CD4-positive, alpha-beta memory T cell (primary cell): Measurements from ENCODE around the gene PPP1R10. TPM values are rescaled to one million over a fixed set of nuclear protein-coding genes. Genes with fewer than 3 reads are reported as not detected.
A peak's percentile ranks its signal among the peaks of the same experiment; 100 is the strongest.

Experiments used
- CTCF ChIA-PET: fragments of 350-600 bp; sonication (Branson Sonifier 250); formaldehyde crosslinking; loops from one replicate; lab custom pipeline; 2021; ENCODE audit warnings: inconsistent platforms; ENCODE audit not compliant: partially characterized antibody; lab: Charles Lee
- POLR2A ChIA-PET: fragments of 350-600 bp; sonication (Branson Sonifier 250); formaldehyde crosslinking; loops from one replicate; lab custom pipeline; 2021; ENCODE audit not compliant: partially characterized antibody; lab: Charles Lee
- DNase-seq, 5 donors: peaks; one replicate each; pipeline versions ENCODE4 v3.0.0 to v3.0.0-alpha.2; 2020 to 2022; ENCODE audit warnings: mixed read lengths in 1 of 5
- H3K27ac ChIP-seq: one replicate; pipeline ENCODE4 v1.7.0; 2013; ENCODE audit warnings: low read depth, low read length
- H3K27me3 ChIP-seq: 2 replicates; pipeline ENCODE4 v1.7.0; 2013; ENCODE audit warnings: mild to moderate bottlenecking, low read length, moderate library complexity; ENCODE audit not compliant: insufficient read depth
- H3K36me3 ChIP-seq: 2 replicates; pipeline ENCODE4 v1.7.0; 2013; ENCODE audit warnings: mild to moderate bottlenecking, low read length, moderate library complexity; ENCODE audit not compliant: insufficient read depth
- H3K4me1 ChIP-seq: 2 replicates; pipeline ENCODE4 v1.7.0; 2013; ENCODE audit warnings: mild to moderate bottlenecking, low read length, moderate library complexity; ENCODE audit not compliant: insufficient read depth
- H3K4me3 ChIP-seq, 2 donors: one replicate each; pipeline ENCODE4 v1.7.0; 2013; ENCODE audit warnings: low read length in 2 of 2, mild to moderate bottlenecking in 1 of 2
- H3K9me3 ChIP-seq, 2 donors: one replicate each; pipeline ENCODE4 v1.7.0; 2013; ENCODE audit warnings: low read length in 2 of 2, control low read depth in 1 of 2; ENCODE audit not compliant: control insufficient read depth in 1 of 2
- H3K27ac Mint-ChIP-seq, 7 donors: one replicate each; pipeline ENCODE4 v1.8.0; 2020 to 2021; ENCODE audit warnings: mixed read lengths in 7 of 7, mild to moderate bottlenecking in 6 of 7, inconsistent platforms in 3 of 7, moderate library complexity in 3 of 7
- H3K27me3 Mint-ChIP-seq, 2 donors: one replicate each; pipeline ENCODE4 v1.8.0; 2020 to 2021; ENCODE audit warnings: mixed read lengths in 2 of 2
- H3K36me3 Mint-ChIP-seq, 2 donors: one replicate each; pipeline ENCODE4 v1.8.0; 2020 to 2021; ENCODE audit warnings: mixed read lengths in 2 of 2, inconsistent platforms in 1 of 2, mild to moderate bottlenecking in 1 of 2
- H3K4me1 Mint-ChIP-seq, 4 donors: one replicate each; pipeline ENCODE4 v1.8.0; 2020 to 2021; ENCODE audit warnings: mixed read lengths in 4 of 4, mild to moderate bottlenecking in 1 of 4
- H3K4me3 Mint-ChIP-seq, 8 donors: one replicate each; pipeline ENCODE4 v1.8.0; 2020 to 2021; ENCODE audit warnings: mixed read lengths in 8 of 8, mild to moderate bottlenecking in 7 of 8, moderate library complexity in 6 of 8, inconsistent platforms in 3 of 8
- H3K9me3 Mint-ChIP-seq, 8 donors: one replicate each; pipeline ENCODE4 v1.8.0; 2020 to 2021; ENCODE audit warnings: mixed read lengths in 8 of 8, mild to moderate bottlenecking in 5 of 8, inconsistent platforms in 3 of 8, moderate library complexity in 1 of 8
- intact Hi-C: fragments of 100-400 bp; cut with micrococcal nuclease; formaldehyde crosslinking; loops from one replicate; pipeline ENCODE4 v1.15.1; 2023
- polyA plus RNA-seq, 2 donors: library from polyadenylated mRNA; unstranded; fragments of 300-500 nt; fragmentation: Illumina TruSeq; gene quantifications; one replicate each; pipeline ENCODE4 v1.2.3, GENCODE V29; 2021
- total RNA-seq, 2 experiments: library from RNA; stranded (reverse); gene quantifications; one replicate each; pipeline ENCODE4 v1.2.3, GENCODE V29; 2021

PPP1R10 gene
- total and polyA plus RNA-seq, 4 experiments from 2014 or later, result 8.5 to 231 (median 127) TPM

DNA sequence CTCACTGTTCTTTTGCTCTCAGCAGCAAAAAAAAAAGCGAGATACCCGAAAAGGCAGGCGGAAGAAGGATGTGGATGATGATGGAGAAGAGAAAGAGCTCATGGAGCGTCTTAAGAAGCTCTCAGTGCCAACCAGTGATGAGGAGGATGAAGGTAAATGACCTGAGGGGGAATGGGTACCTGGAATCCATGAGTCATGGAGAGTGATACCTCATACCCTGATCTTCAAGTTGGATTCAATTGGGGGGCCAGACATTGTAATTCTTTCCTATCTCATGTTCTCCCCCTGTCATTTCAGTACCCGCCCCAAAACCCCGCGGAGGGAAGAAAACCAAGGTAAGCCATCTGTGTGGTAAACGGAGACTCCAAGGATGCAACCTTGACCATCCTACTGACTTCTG lies 39.0 kb downstream of the PPP1R10 start:
- no peak overlapping the region for H3K4me3 Mint-ChIP-seq
- Histone ChIP-seq H3K36me3 (peaks cover 64% of the 10 kb centered on the region), H3K27ac (no peak overlapping the region), H3K4me3 (no peak overlapping the region), H3K27me3 (no peaks in the 10 kb centered on the region), H3K4me1 (peaks cover 18% of the 10 kb centered on the region), H3K9me3 (no peaks in the 10 kb centered on the region)
- ChIA-PET POLR2A (interaction anchor here (2.5 kb wide), 1 partner anchor 36 kb away, joined by 15 read pairs; no protein-coding TSS in a partner anchor), CTCF (interaction anchor here (1.4 to 1.9 kb wide), 7 partner anchors 17 to 127 kb away, joined by 3 to 16 read pairs (median 4); no protein-coding TSS in a partner anchor)
- peak overlapping the region in 3 of 7 donors; percentile 32 to 70 (median 54) for H3K27ac Mint-ChIP-seq
- peaks cover 26 to 30% (median 27%) of the 10 kb centered on the region in 4 donors for H3K4me1 Mint-ChIP-seq
- no peak for DNase-seq
- H3K9me3 Mint-ChIP-seq, result no peaks in the 10 kb centered on the region
- intact Hi-C loops, result no loop called here
- peaks cover 52 to 62% of the 10 kb centered on the region in 2 donors for H3K36me3 Mint-ChIP-seq
- no peaks in the 10 kb centered on the region for H3K27me3 Mint-ChIP-seq

DNA sequence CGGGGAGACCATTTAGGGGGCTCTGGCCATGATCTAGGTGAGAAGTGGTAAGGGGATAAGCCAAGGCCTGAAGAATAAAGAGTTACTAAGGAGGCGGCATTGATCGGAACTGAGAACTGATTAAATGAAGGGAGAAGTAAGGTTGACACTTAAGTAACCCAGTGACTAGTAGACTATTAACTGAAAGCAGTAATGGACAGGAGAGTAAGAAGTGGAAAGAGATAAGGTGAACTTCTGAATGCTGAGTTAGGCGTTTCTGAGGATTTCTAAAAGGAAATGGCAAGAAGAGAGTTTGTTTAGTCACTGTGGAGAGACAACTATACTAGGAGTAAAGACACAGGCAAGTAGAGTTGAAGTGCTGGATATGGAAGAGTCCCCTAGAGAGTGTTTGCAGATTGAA lies 43.9 kb downstream of the PPP1R10 start:
- Mint-ChIP-seq H3K36me3 (peaks cover 18 to 43% of the 10 kb centered on the region in 2 donors), H3K27me3 (no peaks in the 10 kb centered on the region), H3K27ac (peak overlapping the region; percentile 54 to 99 (median 92)), H3K4me1 (peaks cover 53 to 69% (median 63%) of the 10 kb centered on the region in 4 donors), H3K9me3 (peaks cover 0 to 4% (median 0%) of the 10 kb centered on the region in 8 donors), H3K4me3 (peak overlapping the region in 7 of 8 donors; percentile 51 to 100 (median 99))
- ChIA-PET CTCF (interaction anchor here (0.7 to 1.2 kb wide), 3 partner anchors 15 to 150 kb away, joined by 3 to 4 read pairs (median 4); no protein-coding TSS in a partner anchor), POLR2A (interaction anchor here (0.8 kb wide), 1 partner anchor 44 kb away, joined by 3 read pairs; the partner anchor contains the start of genes MRPS18B and PPP1R10)
- no peak for DNase-seq
- no peaks in the 10 kb centered on the region for H3K9me3 ChIP-seq
- peaks cover 45% of the 10 kb centered on the region for H3K4me1 ChIP-seq
- intact Hi-C loops, result no loop called here
- H3K36me3 ChIP-seq, result peaks cover 21% of the 10 kb centered on the region
- H3K27ac ChIP-seq, result peak overlapping the region; percentile 95
- no peak overlapping the region for H3K4me3 ChIP-seq
- no peaks in the 10 kb centered on the region for H3K27me3 ChIP-seq

- Histone ChIP-seq H3K27me3 (no peaks in the 10 kb centered on the region), H3K4me3 (peak overlapping the region; percentile 88 to 94), H3K27ac (peak overlapping the region; percentile 95), H3K9me3 (no peaks in the 10 kb centered on the region), H3K36me3 (peaks cover 11% of the 10 kb centered on the region), H3K4me1 (peaks cover 45% of the 10 kb centered on the region)
- Mint-ChIP-seq H3K27me3 (no peaks in the 10 kb centered on the region), H3K36me3 (peaks cover 8 to 34% of the 10 kb centered on the region in 2 donors), H3K4me1 (peaks cover 53 to 68% (median 61%) of the 10 kb centered on the region in 4 donors), H3K27ac (peak overlapping the region; percentile 97 to 100 (median 99)), H3K9me3 (peaks cover 0 to 4% (median 0%) of the 10 kb centered on the region in 8 donors), H3K4me3 (peak overlapping the region; percentile 97 to 100 (median 100))
- intact Hi-C loops, result no loop called here
- DNase-seq, result no peak
- CTCF ChIA-PET, result no interaction called here
- POLR2A ChIA-PET, result interaction anchor here (1.0 kb wide), 1 partner anchor 145 kb away, joined by 3 read pairs; the partner anchor contains the start of gene MDC1
Measured at GRCh38 chr6:30572148-30572547, 44.9 kb downstream of the PPP1R10 start.

- peaks cover 7% of the 10 kb centered on the region for H3K36me3 ChIP-seq
- peaks cover 45% of the 10 kb centered on the region for H3K4me1 ChIP-seq
- no peaks in the 10 kb centered on the region for H3K27me3 ChIP-seq
- H3K27ac ChIP-seq, result peak overlapping the region; percentile 95
- peaks cover 4 to 29% of the 10 kb centered on the region in 2 donors for H3K36me3 Mint-ChIP-seq
- H3K4me3 Mint-ChIP-seq, result peak overlapping the region; percentile 97 to 100 (median 100)
- ChIA-PET POLR2A (interaction anchor here (0.6 to 3.2 kb wide), 20 partner anchors 10 to 198 kb away, joined by 3 to 61 read pairs (median 6); partner anchors contain the start of genes ATAT1, GNL1, HLA-E and MDC1), CTCF (interaction anchor here (0.9 to 2.4 kb wide), 6 partner anchors 14 to 89 kb away, joined by 3 to 31 read pairs (median 5); no protein-coding TSS in a partner anchor)
- H3K27ac Mint-ChIP-seq, result peak overlapping the region; percentile 97 to 100 (median 99)
- no peaks in the 10 kb centered on the region for H3K9me3 ChIP-seq
- H3K9me3 Mint-ChIP-seq, result peaks cover 0 to 4% (median 0%) of the 10 kb centered on the region in 8 donors
- H3K4me1 Mint-ChIP-seq, result peaks cover 51 to 67% (median 58%) of the 10 kb centered on the region in 4 donors
- no peaks in the 10 kb centered on the region for H3K27me3 Mint-ChIP-seq
- intact Hi-C loops, result loop anchor here (1.0 kb wide), 4 partner anchors 15 to 55 kb away; partner anchors contain the start of genes GNL1, MRPS18B and PPP1R10
- peak overlapping the region; percentile 88 to 94 for H3K4me3 ChIP-seq
- no peak for DNase-seq
Measured at GRCh38 chr6:30571762-30572082, 45.3 kb downstream of the PPP1R10 start.

DNA sequence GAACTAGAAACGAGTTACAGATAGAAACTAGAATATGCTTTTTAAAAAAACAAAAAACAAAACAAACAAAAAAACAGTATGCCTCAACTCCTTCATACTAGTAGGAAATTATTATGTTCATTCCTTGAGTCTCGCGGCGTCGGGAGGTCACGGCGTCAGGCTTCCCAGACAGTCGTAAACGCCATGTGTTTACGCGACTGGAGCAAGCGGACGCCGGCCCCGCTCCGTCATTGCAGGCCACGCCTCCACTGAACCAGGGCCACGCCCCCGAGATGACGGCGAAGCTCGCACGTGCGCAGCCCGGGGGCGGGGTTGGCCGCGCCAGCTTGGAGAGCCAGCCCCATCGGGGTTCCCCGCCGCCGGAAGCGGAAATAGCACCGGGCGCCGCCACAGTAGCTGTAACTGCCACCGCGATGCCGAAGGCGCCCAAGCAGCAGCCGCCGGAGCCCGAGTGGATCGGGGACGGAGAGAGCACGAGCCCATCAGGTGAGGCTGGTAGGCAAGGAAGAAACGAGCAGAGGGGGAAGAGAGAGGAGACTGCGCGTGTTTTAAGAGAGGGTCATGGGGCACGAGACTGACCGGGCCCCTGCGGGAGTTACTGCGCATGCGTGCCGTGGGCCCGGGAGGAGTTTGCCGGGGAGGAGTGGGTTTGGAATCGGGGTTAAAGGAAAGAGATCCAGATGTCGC lies 45.8 kb downstream of the PPP1R10 start, which contains the start of gene ABCF1:
Gene ABCF1, plus strand, starts transcription at position 368 of the 687 bp plus-strand sequence. Its CDS starts 46 bp downstream, at position 414.
- peaks cover 0 to 4% (median 0%) of the 10 kb centered on the region in 8 donors for H3K9me3 Mint-ChIP-seq
- H3K27me3 ChIP-seq, result no peaks in the 10 kb centered on the region
- H3K36me3 ChIP-seq, result peaks cover 5% of the 10 kb centered on the region
- H3K4me3 ChIP-seq, result peak within 1 kb of the TSS; percentile 88 to 94
- intact Hi-C loops, result loop anchor here (1.0 kb wide), 4 partner anchors 15 to 55 kb away; partner anchors contain the start of genes GNL1, MRPS18B and PPP1R10
- no peaks in the 10 kb centered on the region for H3K27me3 Mint-ChIP-seq
- CTCF ChIA-PET, result interaction anchor here (0.8 to 2.4 kb wide), 9 partner anchors 13 to 160 kb away, joined by 3 to 31 read pairs (median 6); partner anchors contain the start of gene MRPS18B
- peak within 1 kb of the TSS; percentile 97 to 100 (median 99) for H3K27ac Mint-ChIP-seq
- H3K4me3 Mint-ChIP-seq, result peak within 1 kb of the TSS; percentile 97 to 100 (median 100)
- H3K9me3 ChIP-seq, result no peaks in the 10 kb centered on the region
- peak within 1 kb of the TSS; percentile 95 for H3K27ac ChIP-seq
- H3K4me1 ChIP-seq, result peaks cover 45% of the 10 kb centered on the region
- DNase-seq, result peak; percentile 98 to 100 (median 99)
- POLR2A ChIA-PET, result interaction anchor here (0.6 to 3.2 kb wide), 21 partner anchors 10 to 198 kb away, joined by 3 to 61 read pairs (median 6); partner anchors contain the start of genes ATAT1, GNL1, HLA-E and MDC1
- H3K36me3 Mint-ChIP-seq, result peaks cover 0 to 25% of the 10 kb centered on the region in 2 donors
- H3K4me1 Mint-ChIP-seq, result peaks cover 48 to 65% (median 54%) of the 10 kb centered on the region in 4 donors

DNA sequence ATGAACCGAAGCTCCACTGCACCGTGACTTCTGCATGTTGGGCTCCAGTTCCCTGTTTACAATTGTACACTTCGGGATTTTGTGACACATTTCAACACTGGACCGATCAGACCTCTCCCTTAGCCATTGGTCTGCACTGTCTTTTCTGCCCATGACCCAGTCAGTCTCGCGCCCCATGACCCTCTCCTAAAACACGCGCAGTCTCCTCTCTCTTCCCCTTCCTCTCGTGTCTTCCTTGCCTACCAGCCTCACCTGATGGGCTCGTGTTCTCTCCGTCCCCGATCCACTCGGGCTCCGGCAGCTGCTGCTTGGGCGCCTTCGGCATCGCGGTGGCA lies 46.3 kb downstream of the PPP1R10 start:
- Histone ChIP-seq H3K27me3 (no peaks in the 10 kb centered on the region), H3K27ac (peak overlapping the region; percentile 95), H3K4me3 (peak overlapping the region; percentile 42 to 88), H3K9me3 (no peaks in the 10 kb centered on the region), H3K36me3 (peaks cover 4% of the 10 kb centered on the region), H3K4me1 (peaks cover 45% of the 10 kb centered on the region)
- CTCF ChIA-PET, result interaction anchor here (0.8 to 2.4 kb wide), 12 partner anchors 13 to 160 kb away, joined by 3 to 31 read pairs (median 5); partner anchors contain the start of gene MRPS18B
- peaks cover 48 to 66% (median 54%) of the 10 kb centered on the region in 4 donors for H3K4me1 Mint-ChIP-seq
- no peaks in the 10 kb centered on the region for H3K27me3 Mint-ChIP-seq
- POLR2A ChIA-PET, result interaction anchor here (0.9 to 3.2 kb wide), 21 partner anchors 9 to 199 kb away, joined by 3 to 61 read pairs (median 6); partner anchors contain the start of genes ATAT1, GNL1, HLA-E and MDC1
- intact Hi-C loops, result loop anchor here (1.0 kb wide), 4 partner anchors 14 to 54 kb away; partner anchors contain the start of genes GNL1, MRPS18B and PPP1R10
- no peak for DNase-seq
- peak overlapping the region; percentile 97 to 100 (median 100) for H3K4me3 Mint-ChIP-seq
- H3K27ac Mint-ChIP-seq, result peak overlapping the region; percentile 97 to 100 (median 99)
- H3K36me3 Mint-ChIP-seq, result peaks cover 0 to 25% of the 10 kb centered on the region in 2 donors
- peaks cover 0 to 4% (median 0%) of the 10 kb centered on the region in 8 donors for H3K9me3 Mint-ChIP-seq
